Left ventricle myocardium superior (tissue), 1 donor: ENCODE data around the gene SDHAF4. TPM values are rescaled to one million over a fixed set of nuclear protein-coding genes. Genes with fewer than 3 reads are reported as not detected.
"Not testable (repeated sequence)": the region's sequence is repeated elsewhere in the genome, so short reads cannot be mapped to it uniquely, and the experiment has no call there.

ENCODE experiments used
- ATAC-seq: fragments of 200-7000 bp; cut with Tn5 transposase; one replicate; pipeline ENCODE4 v1.9.1; 2020; ENCODE audit warnings: mild to moderate bottlenecking, moderate library complexity
- DNase-seq: peaks from one replicate; pipeline ENCODE4 v3.0.0-alpha.2; 2020
- intact Hi-C: fragments of 100-400 bp; cut with micrococcal nuclease; formaldehyde crosslinking; loops from one replicate; pipeline ENCODE4 v1.11.0; 2022
- total RNA-seq: library from RNA; stranded (reverse); fragmentation: NEBNext Ultra II Directional; extraction: Animal tissue kit (Norgen Biotek cat#: 25700); gene quantifications from one replicate; pipeline ENCODE4 v1.2.1, GENCODE V29; 2021
- donor health status: DM: no; HTN: yes; CAD: no; lungs with severe emphysema.

SDHAF4 gene
- total RNA-seq, 1 donor from 2014 or later = 17.0 TPM

DNA sequence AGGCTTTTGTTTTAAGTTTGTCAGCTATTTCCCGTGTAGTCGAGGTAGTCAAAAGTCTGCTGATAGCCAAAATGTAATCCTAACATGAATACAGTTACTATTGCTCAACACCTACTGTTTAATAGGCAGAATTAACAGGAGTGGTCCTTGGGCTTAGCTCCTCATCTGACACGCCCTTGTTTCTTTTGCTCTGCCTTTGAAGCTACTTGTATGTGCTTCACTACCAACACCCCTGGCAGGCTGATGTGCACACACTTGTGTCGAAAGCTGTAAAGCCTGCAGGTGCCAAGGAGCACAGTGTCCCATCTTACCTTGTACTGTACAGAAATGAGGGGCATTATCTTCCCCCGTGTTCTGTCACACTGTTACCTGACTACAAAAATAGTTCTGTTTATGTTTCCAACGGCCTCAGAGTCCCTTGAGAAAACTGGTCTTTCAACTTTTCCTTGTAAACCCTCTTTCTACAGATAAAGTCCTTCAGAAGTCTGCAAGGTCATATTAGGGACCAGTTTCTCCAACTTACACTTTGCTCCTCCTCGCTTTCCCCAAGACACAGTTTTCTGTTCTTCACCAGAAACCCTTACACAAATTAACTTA is 9.3 kb downstream of the SDHAF4 start:
- ATAC-seq (peak; percentile 51), DNase-seq (no peak)
- intact Hi-C loops = no loop called here

- no peak for DNase-seq
- no peak for ATAC-seq
- intact Hi-C loops = no loop called here
Observed at GRCh38 chr6:70586114-70586513, 19.4 kb downstream of the SDHAF4 start.

- intact Hi-C loops = no loop called here
- DNase-seq (no peak), ATAC-seq (no peak)
Observed at GRCh38 chr6:70590400-70590799, 23.7 kb downstream of the SDHAF4 start.

GRCh38 chr6:70592391-70593117 is 25.8 kb downstream of the SDHAF4 start:
- DNase-seq = no peak

GRCh38 chr6:70593118-70593486 is 26.4 kb downstream of the SDHAF4 start:
- intact Hi-C loops = no loop called here
- ATAC-seq (no peak), DNase-seq (no peak)

More at GRCh38 chr6:70592391-70593117, 25.8 kb downstream of the SDHAF4 start:
- intact Hi-C loops = no loop called here
- ATAC-seq = no peak

DNA sequence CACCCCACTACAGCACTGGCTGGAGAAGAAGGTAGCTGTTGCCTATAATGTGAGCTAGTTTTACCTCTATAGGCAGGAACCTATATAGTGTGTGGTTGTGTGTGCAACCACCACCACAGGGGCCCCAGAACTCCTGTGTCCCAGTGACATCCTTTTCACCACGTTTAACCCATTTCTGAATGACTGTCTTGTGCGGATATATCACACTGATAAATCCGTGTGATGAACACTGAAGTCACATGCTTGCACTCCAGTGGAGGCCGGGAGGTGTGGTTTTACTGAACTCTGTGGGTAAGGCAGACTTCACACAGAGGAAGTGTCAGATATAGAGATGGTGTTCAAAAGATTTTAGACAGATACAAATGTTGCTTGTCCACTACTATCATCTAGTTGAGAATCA is 32.5 kb downstream of the SDHAF4 start:
- DNase-seq = no peak
- no peak for ATAC-seq
- intact Hi-C loops = no loop called here

DNA sequence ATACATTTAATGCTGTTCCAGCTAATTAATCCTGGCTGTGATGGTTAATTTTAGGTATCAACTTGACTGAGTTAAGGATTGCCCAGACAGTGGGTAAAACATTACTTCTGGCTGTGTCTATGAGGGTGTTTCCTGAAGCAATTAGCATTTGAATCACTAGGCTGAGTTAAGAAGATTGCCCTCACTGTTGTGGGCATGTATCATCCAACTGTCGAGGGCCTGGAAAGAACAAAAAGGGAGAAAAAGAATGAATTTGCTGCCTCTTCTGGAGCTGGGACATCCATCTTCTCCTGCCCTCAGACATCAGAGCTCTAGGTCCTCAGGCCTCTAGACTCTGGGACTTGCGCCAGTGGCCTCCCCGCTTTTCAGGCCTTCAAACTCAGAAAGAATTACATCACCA is 34.3 kb downstream of the SDHAF4 start:
- DNase-seq (no peak), ATAC-seq (no peak)
- intact Hi-C loops = no loop called here

DNA sequence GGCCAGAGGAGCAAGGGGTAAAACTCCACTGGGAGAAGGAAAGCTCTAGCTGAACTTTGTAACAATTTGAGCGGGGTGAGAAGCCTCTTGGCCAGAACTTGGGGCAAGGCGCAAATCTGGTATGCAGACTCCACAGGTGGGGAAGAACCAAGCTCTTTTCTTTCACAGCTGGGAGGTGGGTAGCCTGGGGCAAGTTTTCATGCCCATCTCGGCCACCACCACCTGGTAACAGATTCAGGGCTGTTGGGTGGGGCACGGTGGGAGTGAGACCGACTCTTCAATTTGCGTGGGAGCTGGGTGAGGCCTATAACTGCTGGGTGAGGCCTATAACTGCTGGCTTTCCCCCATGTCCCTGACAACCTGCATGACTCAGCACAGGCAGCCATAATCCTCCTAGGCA is 37.5 kb downstream of the SDHAF4 start:
- no peak for DNase-seq
- intact Hi-C loops = no loop called here
- ATAC-seq = no peak

DNA sequence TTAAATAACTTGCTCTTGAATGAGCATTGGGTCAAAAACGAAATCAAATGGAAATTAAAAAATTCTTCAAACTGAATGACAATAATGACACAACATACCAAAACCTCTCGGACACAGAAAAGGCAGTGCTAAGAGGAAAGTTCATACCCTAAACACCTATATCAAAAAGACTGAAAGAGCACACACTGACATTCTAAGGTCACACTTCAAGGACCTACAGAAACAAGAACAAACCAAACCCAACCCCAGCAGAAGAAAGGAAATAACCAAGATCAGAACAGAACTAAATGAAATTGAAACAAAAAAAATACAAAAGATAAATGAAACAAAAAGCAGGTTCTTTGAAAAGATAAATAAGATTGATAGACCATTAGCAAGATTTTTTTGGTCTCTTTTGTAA is 40.6 kb downstream of the SDHAF4 start:
- intact Hi-C loops = not testable (repeated sequence)

GRCh38 chr6:70609181-70609580 is 42.5 kb downstream of the SDHAF4 start:
- ATAC-seq, intact Hi-C loops, DNase-seq: not testable (repeated sequence)

More for the DNA sequence above, 40.6 kb downstream of the SDHAF4 start:
- ATAC-seq, DNase-seq: not testable (repeated sequence)

DNA sequence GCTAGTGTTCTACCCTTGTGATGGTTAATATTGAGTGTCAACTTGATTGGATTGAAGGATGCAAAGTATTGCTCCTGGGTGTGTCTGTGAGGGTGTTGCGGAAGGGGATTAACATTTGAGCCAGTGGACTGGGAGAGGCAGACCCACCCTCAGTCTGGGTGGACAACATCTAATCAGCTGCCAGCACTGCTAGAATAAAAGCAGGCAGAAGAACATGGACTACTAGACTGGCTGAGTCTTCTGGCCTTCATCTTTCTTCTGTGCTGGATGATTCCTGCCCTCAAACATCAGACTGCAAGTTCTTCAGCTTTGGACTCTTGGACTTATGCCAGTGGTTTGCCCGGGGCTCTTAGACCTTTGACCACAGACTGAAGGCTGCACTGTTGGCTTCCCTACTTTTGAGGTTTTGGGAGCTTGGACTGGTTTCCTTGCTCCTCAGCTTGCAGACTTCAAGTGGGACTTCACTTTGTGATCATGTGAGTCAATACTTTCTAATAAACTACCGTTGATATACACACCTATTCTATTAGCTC is 50.1 kb downstream of the SDHAF4 start:
- intact Hi-C loops = no loop called here
- ATAC-seq = no peak
- DNase-seq = no peak

- DNase-seq = no peak
- no peak for ATAC-seq
- intact Hi-C loops = no loop called here
Observed at GRCh38 chr6:70620746-70621145, 54.0 kb downstream of the SDHAF4 start.

GRCh38 chr6:70622461-70622860 is 55.7 kb downstream of the SDHAF4 start:
- intact Hi-C loops = no loop called here
- DNase-seq = no peak
- ATAC-seq = no peak

GRCh38 chr6:70625436-70625835 is 58.7 kb downstream of the SDHAF4 start:
- DNase-seq = no peak
- ATAC-seq = no peak
- intact Hi-C loops = no loop called here

DNA sequence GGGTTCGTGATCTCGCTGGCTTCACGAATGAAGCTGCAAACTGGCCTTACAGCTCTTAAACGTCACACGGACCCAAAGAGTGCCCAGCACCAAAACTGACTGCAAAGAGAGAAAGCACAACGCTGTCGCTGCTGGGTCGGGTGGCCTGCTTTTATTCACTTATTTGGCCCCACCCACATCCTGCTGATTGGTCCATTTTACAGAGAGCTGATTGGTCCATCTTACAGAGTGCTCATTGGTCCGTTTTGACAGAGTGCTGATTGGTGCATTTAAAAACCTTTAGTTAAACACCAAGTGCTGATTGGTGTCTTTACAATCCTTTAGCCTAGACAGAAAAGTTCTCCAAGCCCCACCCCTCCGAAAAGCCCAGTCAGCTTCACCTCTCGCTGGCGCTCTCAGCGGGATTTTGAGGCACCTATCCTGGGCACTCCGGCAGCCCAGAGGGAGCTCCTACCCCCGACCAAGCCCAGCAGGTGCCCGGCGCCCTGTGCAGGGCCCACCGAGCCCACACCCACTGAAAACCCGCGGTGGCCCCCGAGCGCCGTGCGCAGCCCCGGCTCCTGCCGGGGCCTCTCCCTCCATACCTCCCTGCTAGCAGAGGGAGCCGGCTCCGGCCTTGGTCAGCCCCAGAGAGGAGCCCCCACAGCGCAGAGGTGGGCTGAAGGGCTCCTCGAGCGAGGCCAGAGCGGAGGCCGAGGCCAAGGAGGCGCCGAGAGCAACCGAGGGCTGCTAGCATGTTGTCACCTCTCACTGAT is 60.9 kb downstream of the SDHAF4 start:
- intact Hi-C loops = no loop called here
- no peak for ATAC-seq
- no peak for DNase-seq

GRCh38 chr6:70629929-70630328 is 63.2 kb downstream of the SDHAF4 start:
- intact Hi-C loops = no loop called here
- no peak for DNase-seq
- no peak for ATAC-seq

GRCh38 chr6:70633870-70634269 is 67.1 kb downstream of the SDHAF4 start:
- ATAC-seq (no peak), DNase-seq (no peak)
- intact Hi-C loops = no loop called here

DNA sequence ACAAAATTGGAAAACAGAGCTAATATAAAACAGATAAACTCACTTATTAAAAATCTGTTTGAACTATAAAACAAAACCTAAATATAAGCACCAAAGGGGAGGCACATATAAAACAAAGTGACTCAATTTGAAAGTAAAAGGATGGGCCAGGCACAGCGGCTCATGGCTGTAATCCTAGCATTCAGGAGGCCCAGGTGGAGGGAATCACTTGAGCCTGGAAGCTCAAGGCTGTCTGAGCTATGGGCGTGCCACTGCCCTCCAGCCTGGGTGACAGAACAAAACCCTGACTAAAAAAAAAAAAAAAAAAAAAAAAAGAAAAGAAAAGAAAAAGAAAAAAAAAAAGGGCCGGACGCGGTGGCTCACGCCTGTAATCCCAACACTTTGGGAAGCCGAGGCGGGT is 69.9 kb downstream of the SDHAF4 start:
- ATAC-seq (no peak), DNase-seq (no peak)
- intact Hi-C loops = no loop called here

DNA sequence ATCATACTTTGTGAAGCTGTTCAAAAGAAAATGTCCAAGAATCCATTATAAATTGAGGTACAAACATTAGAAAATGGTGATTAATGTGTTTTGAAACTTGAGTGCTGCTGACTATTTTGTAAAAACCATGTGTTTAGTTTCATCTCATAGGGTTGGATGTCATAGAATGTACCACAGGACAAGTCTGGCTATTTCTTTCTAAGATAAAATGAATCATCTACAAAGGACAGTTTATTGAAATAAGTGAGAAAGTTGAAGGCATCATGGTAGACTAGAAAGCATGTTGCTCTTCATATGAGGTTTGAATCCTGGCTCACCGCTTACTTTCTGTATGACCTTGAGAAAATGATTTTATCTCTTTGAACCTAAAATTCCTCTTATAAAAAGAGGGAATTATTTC is 71.7 kb downstream of the SDHAF4 start:
- no peak for DNase-seq
- no peak for ATAC-seq
- intact Hi-C loops = no loop called here
